Loucy (cell line): ENCODE measurements around the gene COA4.

ENCODE experiments used
- CTCF ChIP-seq: fragments of 200-600 bp; sonication (generic); conservative IDR thresholded peaks from 2 replicates; pipeline ENCODE4 v1.5.1; 2014; ENCODE audit warnings: mild to moderate bottlenecking, antibody characterized with exemption, low read length
- EZH2phosphoT487 ChIP-seq: fragments of 200-600 bp; IDR thresholded peaks from 2 replicates; pipeline ENCODE4 v1.6.1; 2018; ENCODE audit warnings: antibody characterized with exemption, mild to moderate bottlenecking, moderate library complexity, borderline replicate concordance

GRCh38 chr11:73856031-73856567 lies 20.5 kb downstream of the COA4 start:
- TF ChIP-seq CTCF (no peak), EZH2phosphoT487 (no peak)
